PFSK-1 (cell line): ENCODE results near the gene RBCK1.

Source experiments
- FOXP2 ChIP-seq: optimal IDR thresholded peaks from 2 replicates; pipeline ENCODE3; 2011; ENCODE audit warnings: borderline replicate concordance, control low read depth, inconsistent platforms; ENCODE audit not compliant: insufficient read depth; ENCODE audit errors: extremely low read length, extremely low read depth
- POLR2AphosphoS5 ChIP-seq: IDR thresholded peaks from 2 replicates; pipeline ENCODE4 v1.6.1; 2012; ENCODE audit warnings: low read depth, mild to moderate bottlenecking, control low read depth, low read length, moderate library complexity
- SIN3A ChIP-seq: IDR thresholded peaks from 2 replicates; pipeline ENCODE4 v1.6.1; 2012; ENCODE audit warnings: mild to moderate bottlenecking, low read length, moderate library complexity, borderline replicate concordance; ENCODE audit not compliant: insufficient read depth
- TAF1 ChIP-seq: IDR thresholded peaks from 2 replicates; pipeline ENCODE4 v1.6.1; 2012; ENCODE audit warnings: low read length, control low read depth, borderline replicate concordance; ENCODE audit not compliant: insufficient read depth
- TF ChIP-seq, protein P1 (sequence below), 2 experiments: IDR thresholded peaks; 2 replicates each; pipeline versions ENCODE4 v1.6.1 to v1.8.0; 2011 to 2012; ENCODE audit warnings: low read depth in 2 of 2, low read length in 2 of 2, control low read depth in 1 of 2, inconsistent platforms in 1 of 2, mild to moderate bottlenecking in 1 of 2, moderate library complexity in 1 of 2; ENCODE audit not compliant: insufficient read depth in 1 of 2

GRCh38 chr20:380763-381580 is 27.1 kb upstream of the RBCK1 start:
- TF ChIP-seq, protein P1, sequence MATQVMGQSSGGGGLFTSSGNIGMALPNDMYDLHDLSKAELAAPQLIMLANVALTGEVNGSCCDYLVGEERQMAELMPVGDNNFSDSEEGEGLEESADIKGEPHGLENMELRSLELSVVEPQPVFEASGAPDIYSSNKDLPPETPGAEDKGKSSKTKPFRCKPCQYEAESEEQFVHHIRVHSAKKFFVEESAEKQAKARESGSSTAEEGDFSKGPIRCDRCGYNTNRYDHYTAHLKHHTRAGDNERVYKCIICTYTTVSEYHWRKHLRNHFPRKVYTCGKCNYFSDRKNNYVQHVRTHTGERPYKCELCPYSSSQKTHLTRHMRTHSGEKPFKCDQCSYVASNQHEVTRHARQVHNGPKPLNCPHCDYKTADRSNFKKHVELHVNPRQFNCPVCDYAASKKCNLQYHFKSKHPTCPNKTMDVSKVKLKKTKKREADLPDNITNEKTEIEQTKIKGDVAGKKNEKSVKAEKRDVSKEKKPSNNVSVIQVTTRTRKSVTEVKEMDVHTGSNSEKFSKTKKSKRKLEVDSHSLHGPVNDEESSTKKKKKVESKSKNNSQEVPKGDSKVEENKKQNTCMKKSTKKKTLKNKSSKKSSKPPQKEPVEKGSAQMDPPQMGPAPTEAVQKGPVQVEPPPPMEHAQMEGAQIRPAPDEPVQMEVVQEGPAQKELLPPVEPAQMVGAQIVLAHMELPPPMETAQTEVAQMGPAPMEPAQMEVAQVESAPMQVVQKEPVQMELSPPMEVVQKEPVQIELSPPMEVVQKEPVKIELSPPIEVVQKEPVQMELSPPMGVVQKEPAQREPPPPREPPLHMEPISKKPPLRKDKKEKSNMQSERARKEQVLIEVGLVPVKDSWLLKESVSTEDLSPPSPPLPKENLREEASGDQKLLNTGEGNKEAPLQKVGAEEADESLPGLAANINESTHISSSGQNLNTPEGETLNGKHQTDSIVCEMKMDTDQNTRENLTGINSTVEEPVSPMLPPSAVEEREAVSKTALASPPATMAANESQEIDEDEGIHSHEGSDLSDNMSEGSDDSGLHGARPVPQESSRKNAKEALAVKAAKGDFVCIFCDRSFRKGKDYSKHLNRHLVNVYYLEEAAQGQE (IDR thresholded peaks at IDR 0.05; ENCODE audit: insufficient read depth in 1 of 2, low read depth in 2 of 2, low read length in 2 of 2): peak in 1 of 2 experiments; percentile 58; a peak in 1 of 4 replicates
- TF ChIP-seq POLR2AphosphoS5: peak; percentile 50; the same call in 1 of the 2 replicates
- TF ChIP-seq TAF1: 0 out of 2 replicates have a peak, but pooled peaks have one; percentile 59
- peak; percentile 35; the same call in 1 of the 2 replicates for TF ChIP-seq SIN3A
- no peak for TF ChIP-seq FOXP2
